Brain microvascular endothelial cell (primary cell): ENCODE data around the gene SYNGR4.
A peak's percentile ranks its signal among the peaks of the same experiment; 100 is the strongest.

Experiments used
- DNase-seq: peaks from one replicate; pipeline ENCODE4 v3.0.0-alpha.2; 2020
- H3K27ac ChIP-seq: fragments of 250-450 bp; sonication (Bioruptor Pico); 2 replicates; pipeline ENCODE4 v1.5.1; 2020; ENCODE audit warnings: mild to moderate bottlenecking, moderate library complexity
- H3K27me3 ChIP-seq: fragments of 250-450 bp; sonication (Bioruptor Pico); replicated peaks from 2 replicates; pipeline ENCODE4 v1.5.1; 2020; ENCODE audit warnings: mild to moderate bottlenecking
- H3K36me3 ChIP-seq: fragments of 250-450 bp; sonication (Bioruptor Pico); replicated peaks from 2 replicates; pipeline ENCODE4 v1.5.1; 2020; ENCODE audit warnings: mild to moderate bottlenecking
- H3K4me3 ChIP-seq: 2 replicates; pipeline ENCODE4 v1.5.1; 2011; ENCODE audit warnings: low read depth, mild to moderate bottlenecking, control low read depth, low read length, moderate library complexity
- in situ Hi-C: cut with HindIII; loops from 2 replicates; pipeline ENCODE4 v1.10.0; 2017; ENCODE audit warnings: low sequenced_read_pairs, low pct_ligation_motif_present
- TF ChIP-seq, protein P1 (sequence below): IDR thresholded peaks from 2 replicates; pipeline ENCODE4 v1.5.1; 2011; ENCODE audit warnings: low read depth, mild to moderate bottlenecking, moderate library complexity, low read length, control low read depth, inconsistent platforms; ENCODE audit errors: missing control alignments

The SYNGR4 gene

DNA sequence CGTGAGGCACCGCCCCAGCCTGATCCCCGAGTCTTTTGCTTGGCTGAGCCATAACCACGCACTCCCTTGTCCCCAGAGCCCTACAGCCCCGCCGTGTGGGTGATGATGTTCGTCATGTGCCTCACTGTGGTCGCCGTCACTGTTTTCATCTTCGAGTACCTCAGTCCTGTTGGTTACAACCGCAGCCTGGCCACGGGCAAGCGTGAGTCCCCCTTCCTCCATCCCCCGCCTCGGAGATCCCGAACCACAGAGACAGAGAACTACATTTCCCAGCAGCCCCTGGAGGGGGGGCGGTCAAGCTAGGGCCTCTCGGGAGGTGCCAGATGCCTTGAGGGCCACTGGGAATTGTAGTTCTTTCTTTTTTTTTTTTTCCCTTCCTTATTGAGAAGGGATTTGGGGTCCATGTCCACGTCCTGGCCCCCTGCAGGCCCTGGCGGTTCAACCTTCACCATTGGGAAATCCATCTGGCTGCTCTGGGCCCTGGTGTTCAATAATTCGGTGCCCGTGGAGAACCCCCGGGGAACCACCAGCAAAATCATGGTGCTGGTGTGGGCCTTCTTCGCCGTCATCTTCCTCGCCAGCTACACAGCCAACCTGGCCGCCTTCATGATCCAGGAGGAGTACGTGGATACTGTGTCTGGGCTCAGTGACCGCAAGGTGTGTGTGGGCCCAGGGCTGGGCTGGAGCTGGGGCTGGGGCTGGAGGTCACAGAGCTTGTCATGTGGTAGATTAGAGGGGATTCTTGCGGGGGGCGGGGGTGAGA is 55.2 kb downstream of the SYNGR4 start:
- Histone ChIP-seq H3K27ac (no peak overlapping the region), H3K4me3 (no peak overlapping the region), H3K36me3 (no peaks in the 10 kb centered on the region), H3K27me3 (no peaks in the 10 kb centered on the region)
- TF ChIP-seq, protein P1, sequence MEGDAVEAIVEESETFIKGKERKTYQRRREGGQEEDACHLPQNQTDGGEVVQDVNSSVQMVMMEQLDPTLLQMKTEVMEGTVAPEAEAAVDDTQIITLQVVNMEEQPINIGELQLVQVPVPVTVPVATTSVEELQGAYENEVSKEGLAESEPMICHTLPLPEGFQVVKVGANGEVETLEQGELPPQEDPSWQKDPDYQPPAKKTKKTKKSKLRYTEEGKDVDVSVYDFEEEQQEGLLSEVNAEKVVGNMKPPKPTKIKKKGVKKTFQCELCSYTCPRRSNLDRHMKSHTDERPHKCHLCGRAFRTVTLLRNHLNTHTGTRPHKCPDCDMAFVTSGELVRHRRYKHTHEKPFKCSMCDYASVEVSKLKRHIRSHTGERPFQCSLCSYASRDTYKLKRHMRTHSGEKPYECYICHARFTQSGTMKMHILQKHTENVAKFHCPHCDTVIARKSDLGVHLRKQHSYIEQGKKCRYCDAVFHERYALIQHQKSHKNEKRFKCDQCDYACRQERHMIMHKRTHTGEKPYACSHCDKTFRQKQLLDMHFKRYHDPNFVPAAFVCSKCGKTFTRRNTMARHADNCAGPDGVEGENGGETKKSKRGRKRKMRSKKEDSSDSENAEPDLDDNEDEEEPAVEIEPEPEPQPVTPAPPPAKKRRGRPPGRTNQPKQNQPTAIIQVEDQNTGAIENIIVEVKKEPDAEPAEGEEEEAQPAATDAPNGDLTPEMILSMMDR: no peak
- DNase-seq: peak; percentile 32
- in situ Hi-C loops: no loop called here

DNA sequence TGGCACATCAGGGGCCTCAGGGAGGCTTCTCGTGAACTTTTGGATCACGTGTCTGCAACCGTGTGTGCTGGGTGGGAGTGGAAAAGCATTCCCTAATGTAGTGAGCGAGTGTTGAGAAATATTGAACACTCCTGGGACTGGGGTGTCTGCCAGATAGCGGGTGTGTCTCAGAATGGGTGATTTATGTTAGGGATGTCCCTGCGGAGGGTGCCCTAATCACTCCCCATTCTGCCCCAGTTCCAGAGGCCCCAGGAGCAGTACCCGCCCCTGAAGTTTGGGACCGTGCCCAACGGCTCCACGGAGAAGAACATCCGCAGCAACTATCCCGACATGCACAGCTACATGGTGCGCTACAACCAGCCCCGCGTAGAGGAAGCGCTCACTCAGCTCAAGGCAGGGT is 57.4 kb downstream of the SYNGR4 start:
- Histone ChIP-seq H3K27ac (no peak overlapping the region), H3K27me3 (no peaks in the 10 kb centered on the region), H3K4me3 (no peak overlapping the region), H3K36me3 (no peaks in the 10 kb centered on the region)
- TF ChIP-seq, protein P1: no peak
- in situ Hi-C loops: no loop called here
- no peak for DNase-seq

DNA sequence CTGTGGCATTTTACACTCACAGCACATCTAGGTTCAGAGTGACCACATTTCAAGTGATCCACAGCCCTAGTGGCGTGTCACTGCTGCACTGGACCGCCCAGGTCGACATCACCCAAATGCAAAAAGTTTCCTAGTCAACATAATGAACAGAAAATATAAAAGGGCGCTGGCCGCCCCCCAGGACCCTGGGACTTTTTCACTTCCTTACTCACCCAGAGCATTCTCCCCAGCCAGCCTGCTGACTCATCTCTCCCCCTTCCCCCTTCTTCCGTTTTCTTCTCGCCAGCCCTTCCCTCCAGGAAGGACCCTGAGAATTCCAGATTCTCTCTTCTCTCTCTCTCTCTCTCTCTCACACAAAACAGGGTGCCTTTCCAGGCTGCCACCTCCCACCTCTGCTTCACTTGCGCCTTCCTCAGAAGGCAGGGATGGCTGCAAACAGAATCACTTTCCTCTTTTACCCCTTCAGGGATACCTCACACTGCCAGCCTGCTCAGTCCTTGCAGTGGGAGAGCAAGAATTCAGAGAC is 60.6 kb downstream of the SYNGR4 start:
- in situ Hi-C loops: no loop called here
- Histone ChIP-seq H3K36me3 (no peaks in the 10 kb centered on the region), H3K27ac (peak overlapping the region; percentile 77), H3K4me3 (peak overlapping the region; percentile 27), H3K27me3 (no peaks in the 10 kb centered on the region)
- peak; percentile 66 for DNase-seq
- TF ChIP-seq, protein P1: no peak
